B cell (primary cell): ENCODE measurements around the gene QSOX2. TPM values are rescaled to one million over a fixed set of nuclear protein-coding genes. Genes with fewer than 3 reads are reported as not detected.

ENCODE experiments used
- ATAC-seq: fragments of 200-7000 bp; cut with Tn5 transposase; one replicate; pipeline ENCODE4 v1.10.0; 2021; ENCODE audit warnings: low read depth, mild to moderate bottlenecking, moderate number of reproducible peaks, moderate library complexity
- CTCF ChIA-PET: fragments of 350-600 bp; sonication (Branson Sonifier 250); formaldehyde crosslinking; loops from one replicate; lab custom pipeline; 2021; ENCODE audit warnings: antibody characterized with exemption, inconsistent platforms; lab: Charles Lee
- POLR2A ChIA-PET: fragments of 350-600 bp; sonication (Branson Sonifier 250); formaldehyde crosslinking; loops from one replicate; lab custom pipeline; 2021; ENCODE audit warnings: antibody characterized with exemption; lab: Charles Lee
- DNase-seq: peaks from one replicate; pipeline ENCODE4 v3.0.0; 2013
- H2AFZ ChIP-seq: 2 replicates; pipeline ENCODE4 v1.6.1; 2012; ENCODE audit warnings: mild to moderate bottlenecking, low read depth, low read length; ENCODE audit not compliant: insufficient read depth, poor library complexity, severe bottlenecking
- H3K27ac ChIP-seq, 2 donors: 1 replicate in 1 of 2; 2 replicates in 1 of 2; pipeline ENCODE4 v1.5.1; 2012 to 2013; ENCODE audit warnings: low read length in 2 of 2, mild to moderate bottlenecking in 2 of 2, moderate library complexity in 1 of 2
- H3K27me3 ChIP-seq, 4 experiments: fragments of 200-600 bp in 1 of 4; sonication (generic) in 1 of 4; replicated peaks in 1 of 4; 1 replicate in 2 of 4; 2 replicates in 2 of 4; pipeline versions ENCODE4 v1.6.1 to v1.7.0; 2013 to 2016; ENCODE audit warnings: low read length in 3 of 4, mild to moderate bottlenecking in 2 of 4, mixed read lengths in 1 of 4, moderate library complexity in 1 of 4; ENCODE audit not compliant: insufficient read depth in 4 of 4, control insufficient read depth in 3 of 4; ENCODE audit errors: control extremely low read depth in 1 of 4
- H3K36me3 ChIP-seq, 2 experiments: replicated peaks in 1 of 2; 1 replicate in 1 of 2; 2 replicates in 1 of 2; pipeline versions ENCODE4 v1.6.1 to v1.7.1; 2013; ENCODE audit warnings: low read length in 1 of 2; ENCODE audit not compliant: insufficient read depth in 2 of 2, control insufficient read depth in 1 of 2; ENCODE audit errors: control extremely low read depth in 1 of 2, extremely low read depth in 1 of 2
- H3K4me1 ChIP-seq, 2 donors: fragments of 200-600 bp in 1 of 2; sonication (generic) in 1 of 2; 1 replicate in 1 of 2; 2 replicates in 1 of 2; pipeline versions ENCODE4 v1.5.1 to v1.6.1; 2013 to 2017; ENCODE audit warnings: low read length in 2 of 2; ENCODE audit not compliant: control insufficient read depth in 2 of 2, insufficient read depth in 2 of 2
- H3K4me2 ChIP-seq: replicated peaks from 2 replicates; pipeline ENCODE3; 2012; ENCODE audit warnings: mild to moderate bottlenecking, low read depth, low read length; ENCODE audit not compliant: poor library complexity, severe bottlenecking
- H3K4me3 ChIP-seq, 5 experiments: fragments of 200-600 bp in 1 of 5; sonication (generic) in 1 of 5; 1 replicate in 3 of 5; 2 replicates in 2 of 5; pipeline versions ENCODE4 v1.5.1 to v1.7.0; 2011 to 2016; ENCODE audit warnings: low read length in 4 of 5, mild to moderate bottlenecking in 4 of 5, low read depth in 2 of 5, control low read depth in 1 of 5, moderate library complexity in 1 of 5; ENCODE audit not compliant: insufficient read depth in 1 of 5; ENCODE audit errors: control extremely low read depth in 1 of 5, extremely low read depth in 1 of 5
- H3K79me2 ChIP-seq: fragments of 200-600 bp; sonication (generic); one replicate; pipeline ENCODE4 v1.6.0; 2016; ENCODE audit warnings: low read length; ENCODE audit not compliant: control insufficient read depth, insufficient read depth
- H3K9ac ChIP-seq: fragments of 200-600 bp; sonication (generic); 2 replicates; pipeline ENCODE4 v1.6.1; 2017; ENCODE audit warnings: mild to moderate bottlenecking, low read length, moderate library complexity
- H3K9me3 ChIP-seq, 3 donors: one replicate each; pipeline versions ENCODE4 v1.6.1 to v1.7.1; 2013; ENCODE audit warnings: low read length in 2 of 3; ENCODE audit not compliant: control insufficient read depth in 2 of 3, insufficient read depth in 1 of 3; ENCODE audit errors: control extremely low read depth in 1 of 3
- H4K20me1 ChIP-seq: 2 replicates; pipeline ENCODE4 v1.6.0; 2012; ENCODE audit warnings: mild to moderate bottlenecking, low read length; ENCODE audit not compliant: insufficient read depth, control insufficient read depth, poor library complexity, severe bottlenecking
- H3K27ac Mint-ChIP-seq: one replicate; pipeline ENCODE4 v1.8.0; 2021; ENCODE audit warnings: mixed read lengths
- H3K27me3 Mint-ChIP-seq: one replicate; pipeline ENCODE4 v1.8.0; 2021; ENCODE audit warnings: mixed read lengths
- H3K4me1 Mint-ChIP-seq: one replicate; pipeline ENCODE4 v1.8.0; 2021; ENCODE audit warnings: mixed read lengths
- H3K4me3 Mint-ChIP-seq: one replicate; pipeline ENCODE4 v1.8.0; 2021; ENCODE audit warnings: mixed read lengths
- H3K9me3 Mint-ChIP-seq: one replicate; pipeline ENCODE4 v1.8.0; 2022; ENCODE audit warnings: mixed read lengths; ENCODE audit not compliant: insufficient read depth
- EZH2 ChIP-seq: IDR thresholded peaks from 2 replicates; pipeline ENCODE4 v1.6.1; 2012; ENCODE audit warnings: borderline replicate concordance, low read depth, mild to moderate bottlenecking, moderate library complexity, low read length; ENCODE audit not compliant: insufficient read depth, poor library complexity, severe bottlenecking
- WGBS: methylation state at CpG from one replicate; pipeline ENCODE4 v1.1.5; 2013; ENCODE audit warnings: missing lambda C conversion rate; ENCODE audit not compliant: insufficient coverage; 5-methylcytosine and 5-hydroxymethylcytosine counted together
- intact Hi-C: fragments of 100-400 bp; cut with micrococcal nuclease; formaldehyde crosslinking; loops from one replicate; pipeline ENCODE4 v1.10.0; 2022
- polyA plus RNA-seq: library from polyadenylated mRNA; depleted of rRNA; stranded (reverse); fragments of >200 nt; gene quantifications from 2 replicates; pipeline ENCODE4 v1.2.3, GENCODE V29; 2012
- total RNA-seq, 2 donors: library from RNA; stranded (reverse); fragments of 120-200 nt in 1 of 2; gene quantifications; 1 replicate in 1 of 2; 2 replicates in 1 of 2; pipeline versions ENCODE4 v1.2.3 to v1.2.4, GENCODE V29; 2013 to 2022
- TF ChIP-seq, protein P1 (sequence below): fragments of 200-600 bp; IDR thresholded peaks from one replicate; pipeline ENCODE4 v1.8.0; 2022; ENCODE audit warnings: antibody characterized with exemption, mild to moderate bottlenecking

Gene QSOX2
- total and polyA plus RNA-seq, 2 donors (not counting 1 experiment from before 2014, with no cell fraction given), result 62.9 to 139 TPM

DNA sequence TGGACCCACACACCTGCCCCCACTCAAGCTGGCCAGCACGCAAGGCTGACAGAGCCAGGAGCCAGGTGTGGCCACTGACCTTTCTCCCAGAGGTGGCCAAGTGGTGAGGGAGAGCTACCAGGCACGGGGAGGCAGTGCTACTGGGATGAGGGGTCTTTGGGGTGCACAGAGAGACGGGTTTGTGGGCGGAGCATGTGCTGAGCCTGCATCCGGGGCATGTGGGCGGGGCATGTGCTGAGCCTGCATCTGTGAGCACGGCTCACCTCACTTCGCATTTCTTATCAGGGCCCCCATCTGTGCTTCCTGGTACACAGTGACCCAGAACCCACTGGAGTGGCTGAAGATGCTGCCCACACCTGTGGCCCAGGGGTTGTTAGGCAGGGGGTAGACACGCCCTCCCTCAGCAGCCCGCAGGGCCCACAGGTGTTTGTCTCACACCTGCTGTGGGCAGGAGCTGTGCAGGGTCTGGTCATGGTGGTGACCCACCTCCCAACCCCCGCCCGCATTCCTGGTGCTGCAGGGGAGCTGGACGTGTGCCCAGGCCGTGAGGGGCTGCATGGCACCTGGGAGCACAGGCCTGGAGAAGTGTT lies 36.8 kb upstream of the QSOX2 start:
- CTCF ChIA-PET, result interaction anchor here (1.1 to 6.2 kb wide), 16 partner anchors 13 to 314 kb away, joined by 3 to 103 read pairs (median 7); partner anchors contain the start of gene DNLZ
- peak overlapping the region; percentile 88 for H3K4me2 ChIP-seq
- peaks cover 23% of the 10 kb centered on the region for H3K4me1 Mint-ChIP-seq
- intact Hi-C loops, result no loop called here
- H3K4me1 ChIP-seq, result peaks cover 18 to 25% of the 10 kb centered on the region in 2 donors
- no peak for TF ChIP-seq EZH2
- TF ChIP-seq, protein P1, sequence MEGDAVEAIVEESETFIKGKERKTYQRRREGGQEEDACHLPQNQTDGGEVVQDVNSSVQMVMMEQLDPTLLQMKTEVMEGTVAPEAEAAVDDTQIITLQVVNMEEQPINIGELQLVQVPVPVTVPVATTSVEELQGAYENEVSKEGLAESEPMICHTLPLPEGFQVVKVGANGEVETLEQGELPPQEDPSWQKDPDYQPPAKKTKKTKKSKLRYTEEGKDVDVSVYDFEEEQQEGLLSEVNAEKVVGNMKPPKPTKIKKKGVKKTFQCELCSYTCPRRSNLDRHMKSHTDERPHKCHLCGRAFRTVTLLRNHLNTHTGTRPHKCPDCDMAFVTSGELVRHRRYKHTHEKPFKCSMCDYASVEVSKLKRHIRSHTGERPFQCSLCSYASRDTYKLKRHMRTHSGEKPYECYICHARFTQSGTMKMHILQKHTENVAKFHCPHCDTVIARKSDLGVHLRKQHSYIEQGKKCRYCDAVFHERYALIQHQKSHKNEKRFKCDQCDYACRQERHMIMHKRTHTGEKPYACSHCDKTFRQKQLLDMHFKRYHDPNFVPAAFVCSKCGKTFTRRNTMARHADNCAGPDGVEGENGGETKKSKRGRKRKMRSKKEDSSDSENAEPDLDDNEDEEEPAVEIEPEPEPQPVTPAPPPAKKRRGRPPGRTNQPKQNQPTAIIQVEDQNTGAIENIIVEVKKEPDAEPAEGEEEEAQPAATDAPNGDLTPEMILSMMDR, result no peak
- H3K9me3 ChIP-seq, result peaks cover 0 to 7% (median 0%) of the 10 kb centered on the region in 3 donors
- no peak overlapping the region for H3K27ac ChIP-seq
- peaks cover 0 to 3% (median 0%) of the 10 kb centered on the region in 4 experiments for H3K27me3 ChIP-seq
- H3K4me3 ChIP-seq, result no peak overlapping the region
- H3K79me2 ChIP-seq, result no peaks in the 10 kb centered on the region
- H3K27ac Mint-ChIP-seq, result peak overlapping the region; percentile 56
- WGBS, result 9% methylated on average over 13 of the region's 14 CpGs
- DNase-seq (peak; percentile 62), ATAC-seq (peak; percentile 25)
- H3K27me3 Mint-ChIP-seq, result peaks cover 10% of the 10 kb centered on the region
- no peaks in the 10 kb centered on the region for H3K9me3 Mint-ChIP-seq
- POLR2A ChIA-PET, result no interaction called here
- H2AFZ ChIP-seq, result no peak overlapping the region
- no peaks in the 10 kb centered on the region for H3K36me3 ChIP-seq
- H3K4me3 Mint-ChIP-seq, result peak overlapping the region; percentile 94
- no peaks in the 10 kb centered on the region for H4K20me1 ChIP-seq
- H3K9ac ChIP-seq, result peak overlapping the region; percentile 11
